H1 (cell line): ENCODE measurements around the gene FAT2. TPM values are rescaled to one million over a fixed set of nuclear protein-coding genes. Genes with fewer than 3 reads are reported as not detected.

ENCODE experiments used
- CTCF ChIA-PET: fragments of 300-600 bp; sonication (Branson Sonifier 250); formaldehyde crosslinking; loops from one replicate; lab custom pipeline; 2021; ENCODE audit not compliant: partially characterized antibody; lab: Charles Lee
- POLR2A ChIA-PET: fragments of 300-600 bp; sonication (Branson Sonifier 250); formaldehyde crosslinking; loops from one replicate; lab custom pipeline; 2021; ENCODE audit warnings: inconsistent platforms; ENCODE audit not compliant: partially characterized antibody; lab: Charles Lee
- DNase-seq, 2 experiments: peaks; one replicate each; pipeline versions ENCODE4 v3.0.0 to v3.0.0-alpha.2; 2010 to 2022; ENCODE audit warnings: low spot score in 2 of 2, low read depth in 1 of 2, mixed read lengths in 1 of 2
- FAIRE-seq: peaks from 2 replicates; lab custom pipeline; 2011; peaks lifted over from hg19 to GRCh38; lab: Jason Lieb, UNC
- H2AFZ ChIP-seq: 2 replicates; pipeline ENCODE4 v1.8.1; 2012; ENCODE audit warnings: low read length, inconsistent platforms
- H2AK5ac ChIP-seq: 2 replicates; pipeline ENCODE4 v1.6.1; 2013; ENCODE audit warnings: low read depth, low read length
- H2BK120ac ChIP-seq: replicated peaks from 2 replicates; pipeline ENCODE3; 2013; ENCODE audit warnings: low read depth, low read length, inconsistent platforms
- H2BK12ac ChIP-seq: 2 replicates; pipeline ENCODE4 v1.6.1; 2013; ENCODE audit warnings: low read depth, low read length
- H2BK15ac ChIP-seq: 2 replicates; pipeline ENCODE4 v1.6.1; 2013; ENCODE audit warnings: low read length
- H2BK20ac ChIP-seq: 2 replicates; pipeline ENCODE4 v1.6.1; 2013; ENCODE audit warnings: low read length
- H2BK5ac ChIP-seq: 2 replicates; pipeline ENCODE4 v1.6.1; 2013; ENCODE audit warnings: low read depth, low read length
- H3K14ac ChIP-seq: 2 replicates; pipeline ENCODE4 v1.6.1; 2013; ENCODE audit warnings: inconsistent platforms; ENCODE audit not compliant: insufficient read length
- H3K18ac ChIP-seq: 2 replicates; pipeline ENCODE4 v1.6.1; 2013; ENCODE audit warnings: low read length; ENCODE audit errors: extremely low read depth
- H3K23ac ChIP-seq: 2 replicates; pipeline ENCODE4 v1.6.1; 2013; ENCODE audit warnings: inconsistent platforms; ENCODE audit not compliant: insufficient read length
- H3K23me2 ChIP-seq: 2 replicates; pipeline ENCODE4 v1.6.1; 2013; ENCODE audit warnings: low read depth, low read length
- H3K27ac ChIP-seq: 2 replicates; pipeline ENCODE4 v1.6.1; 2011; ENCODE audit warnings: low read depth, low read length, inconsistent platforms
- H3K27me3 ChIP-seq, 4 experiments: replicated peaks in 1 of 4; 1 replicate in 1 of 4; 2 replicates in 3 of 4; pipeline versions ENCODE4 v1.6.1 to v1.8.1; 2011 to 2013; ENCODE audit warnings: low read length in 3 of 4, mild to moderate bottlenecking in 3 of 4, inconsistent platforms in 2 of 4, mixed read lengths in 2 of 4, moderate library complexity in 1 of 4; ENCODE audit not compliant: control insufficient read depth in 3 of 4, insufficient read depth in 3 of 4; ENCODE audit errors: extremely low read depth in 1 of 4
- H3K36me3 ChIP-seq, 4 experiments: 2 replicates each; pipeline versions ENCODE4 v1.6.1 to v1.8.1; 2011 to 2013; ENCODE audit warnings: mild to moderate bottlenecking in 4 of 4, low read length in 3 of 4, moderate library complexity in 2 of 4, control low read depth in 1 of 4, inconsistent platforms in 1 of 4; ENCODE audit not compliant: insufficient read depth in 4 of 4, control insufficient read depth in 2 of 4
- H3K4ac ChIP-seq: replicated peaks from 2 replicates; pipeline ENCODE3; 2013; ENCODE audit warnings: low read length, low read depth, mixed read lengths, inconsistent platforms; ENCODE audit not compliant: insufficient read length
- H3K4me1 ChIP-seq, 4 experiments: replicated peaks in 1 of 4; 1 replicate in 1 of 4; 2 replicates in 3 of 4; pipeline versions ENCODE4 v1.6.1 to v1.8.1; 2011 to 2013; ENCODE audit warnings: low read length in 3 of 4, inconsistent platforms in 2 of 4, mixed read lengths in 1 of 4; ENCODE audit not compliant: insufficient read depth in 4 of 4, control insufficient read depth in 3 of 4
- H3K4me2 ChIP-seq, 2 experiments: 2 replicates each; pipeline versions ENCODE4 v1.6.1 to v1.8.1; 2011 to 2013; ENCODE audit warnings: low read depth in 2 of 2, low read length in 2 of 2, control low read depth in 1 of 2, inconsistent platforms in 1 of 2, mild to moderate bottlenecking in 1 of 2; ENCODE audit not compliant: insufficient read depth in 1 of 2
- H3K4me3 ChIP-seq, 4 experiments: fragments of 200-600, 300-600 bp in 1 of 4; sonication (generic), shearing (Covaris generic), sonication (Bioruptor Twin) in 1 of 4; 2 replicates each; pipeline versions ENCODE4 v1.5.1 to v1.8.1; 2011 to 2016; ENCODE audit warnings: low read length in 4 of 4, low read depth in 3 of 4, control low read depth in 2 of 4, inconsistent platforms in 2 of 4, mild to moderate bottlenecking in 2 of 4, mixed read lengths in 1 of 4, moderate library complexity in 1 of 4; ENCODE audit not compliant: insufficient read depth in 2 of 4; ENCODE audit errors: extremely low read depth in 1 of 4
- H3K56ac ChIP-seq: replicated peaks from 2 replicates; pipeline ENCODE3; 2013; ENCODE audit warnings: low read depth, mild to moderate bottlenecking, mixed read lengths, low read length, inconsistent platforms; ENCODE audit not compliant: insufficient read length
- H3K79me1 ChIP-seq: 2 replicates; pipeline ENCODE4 v1.6.1; 2013; ENCODE audit warnings: low read depth, low read length, control low read depth
- H3K79me2 ChIP-seq, 2 experiments: 2 replicates each; pipeline versions ENCODE4 v1.6.1 to v1.8.1; 2012 to 2013; ENCODE audit warnings: low read length in 2 of 2, mild to moderate bottlenecking in 2 of 2, inconsistent platforms in 1 of 2; ENCODE audit not compliant: insufficient read depth in 2 of 2, control insufficient read depth in 1 of 2
- H3K9ac ChIP-seq, 4 experiments: replicated peaks in 1 of 4; 1 replicate in 1 of 4; 2 replicates in 3 of 4; pipeline versions ENCODE4 v1.6.1 to v1.8.1; 2011 to 2013; ENCODE audit warnings: low read depth in 3 of 4, low read length in 3 of 4, control low read depth in 2 of 4, mild to moderate bottlenecking in 2 of 4, moderate library complexity in 2 of 4, inconsistent platforms in 1 of 4; ENCODE audit errors: extremely low read depth in 1 of 4
- H3K9me3 ChIP-seq, 2 experiments: 2 replicates each; pipeline versions ENCODE4 v1.6.1 to v1.8.1; 2012 to 2013; ENCODE audit warnings: mild to moderate bottlenecking in 2 of 2, moderate library complexity in 2 of 2, control low read depth in 1 of 2, inconsistent platforms in 1 of 2, low read depth in 1 of 2, low read length in 1 of 2, mixed read lengths in 1 of 2; ENCODE audit not compliant: insufficient read depth in 2 of 2
- H4K20me1 ChIP-seq, 2 experiments: replicated peaks in 1 of 2; 2 replicates each; pipeline versions ENCODE3 to v1.8.1; 2011 to 2013; ENCODE audit warnings: inconsistent platforms in 2 of 2, low read length in 2 of 2, mild to moderate bottlenecking in 1 of 2; ENCODE audit not compliant: insufficient read depth in 2 of 2, control insufficient read depth in 1 of 2
- H4K5ac ChIP-seq: 2 replicates; pipeline ENCODE4 v1.6.1; 2013; ENCODE audit warnings: low read length, low read depth, mixed read lengths, inconsistent platforms; ENCODE audit not compliant: insufficient read length
- H4K8ac ChIP-seq: 2 replicates; pipeline ENCODE4 v1.8.0; 2013; ENCODE audit warnings: mild to moderate bottlenecking, moderate library complexity, low read length, inconsistent platforms; ENCODE audit not compliant: insufficient read depth; ENCODE audit errors: extremely low read depth
- H4K91ac ChIP-seq: replicated peaks from 2 replicates; pipeline ENCODE3; 2013; ENCODE audit warnings: low read length, mixed read lengths, inconsistent platforms; ENCODE audit not compliant: insufficient read length
- EP300 ChIP-seq, 2 experiments: IDR thresholded peaks; 1 replicate in 1 of 2; 2 replicates in 1 of 2; pipeline ENCODE4 v1.6.1; 2011 to 2012; ENCODE audit warnings: low read depth in 2 of 2, low read length in 2 of 2, mild to moderate bottlenecking in 2 of 2, borderline replicate concordance in 1 of 2, inconsistent platforms in 1 of 2, moderate library complexity in 1 of 2
- MAX ChIP-seq: IDR thresholded peaks from 2 replicates; pipeline ENCODE4 v1.6.1; 2012; ENCODE audit warnings: inconsistent platforms
- WGBS, 2 experiments: shearing (Covaris generic) in 1 of 2; methylation state at CpG; one replicate each; pipeline versions ENCODE4 v1.1.6 to v1.1.7; 2013 to 2015; ENCODE audit warnings: low lambda C conversion rate in 2 of 2, mixed read lengths in 2 of 2, inconsistent platforms in 1 of 2, low coverage in 1 of 2, missing lambda C conversion rate in 1 of 2; ENCODE audit not compliant: insufficient replicate concordance in 2 of 2, insufficient coverage in 1 of 2, insufficient read length in 1 of 2; ENCODE audit errors: extremely low coverage in 1 of 2, missing lambda C conversion rate in 1 of 2; 5-methylcytosine and 5-hydroxymethylcytosine counted together
- polyA plus RNA-seq, 7 experiments: library from polyadenylated mRNA; depleted of rRNA in 3 of 7; stranded (reverse) in 5 of 7; unstranded in 2 of 7; fragments of >200 nt in 5 of 7; fragments of 200-250 nt in 2 of 7; gene quantifications; 1 replicate in 5 of 7; 2 replicates in 1 of 7; 4 replicates in 1 of 7; pipeline versions ENCODE4 v1.2.1 to v1.2.3, GENCODE V29; 2011 to 2013; ENCODE audit warnings: missing spikeins in 2 of 7, mixed read lengths in 2 of 7
- total RNA-seq: library from RNA; stranded (reverse); fragmentation: NEBNext Ultra II Directional; extraction: Animal tissue kit (Norgen Biotek cat#: 25700); gene quantifications from 2 replicates; pipeline ENCODE4 v1.2.1, GENCODE V29; 2021

FAT2 gene
- total and polyA plus RNA-seq, 2 of the 8 experiments (the other 6 are each of a cell fraction or from before 2014, with no cell fraction given) = 0.12 to 0.30 TPM

- H2BK120ac ChIP-seq = no peak overlapping the region
- H3K4me1 ChIP-seq = peaks cover 0 to 6% (median 2%) of the 10 kb centered on the region in 4 experiments; a peak in 5 of 7 replicates
- no peak overlapping the region for H3K4me3 ChIP-seq
- no peak overlapping the region; a peak in 1 of 7 replicates for H3K9ac ChIP-seq
- no peak overlapping the region for H4K91ac ChIP-seq
- no peak overlapping the region for H3K4ac ChIP-seq
- no peak overlapping the region for H3K4me2 ChIP-seq
- H3K23ac ChIP-seq = no peak overlapping the region
- no peak overlapping the region for H2BK15ac ChIP-seq
- H3K27ac ChIP-seq = no peak overlapping the region
- no peaks in the 10 kb centered on the region for H3K36me3 ChIP-seq
- no peaks in the 10 kb centered on the region; the same call in 1 of the 2 replicates for H3K23me2 ChIP-seq
- H3K56ac ChIP-seq = no peak overlapping the region
- no peaks in the 10 kb centered on the region for H3K79me1 ChIP-seq
- no peak overlapping the region for H2BK5ac ChIP-seq
- H3K27me3 ChIP-seq = no peaks in the 10 kb centered on the region; a peak in 2 of 7 replicates
- no peak overlapping the region for H2AK5ac ChIP-seq
- H4K5ac ChIP-seq = no peak overlapping the region
- no peaks in the 10 kb centered on the region for H3K9me3 ChIP-seq
- no peak for FAIRE-seq
- H2BK12ac ChIP-seq = no peak overlapping the region
- H2BK20ac ChIP-seq = no peak overlapping the region
- H3K18ac ChIP-seq = no peak overlapping the region
- no peaks in the 10 kb centered on the region for H4K20me1 ChIP-seq
- H4K8ac ChIP-seq = no peak overlapping the region
- no peak overlapping the region for H2AFZ ChIP-seq
- H3K14ac ChIP-seq = no peak overlapping the region
- no peak for TF ChIP-seq MAX
- TF ChIP-seq EP300 (IDR thresholded peaks at IDR 0.05; ENCODE audit: borderline replicate concordance in 1 of 2, low read depth in 2 of 2, low read length in 2 of 2) = no peak
- TF ChIP-seq, all 59 proteins: peak for 0
- H3K79me2 ChIP-seq = no peaks in the 10 kb centered on the region
- DNase-seq = no peak
- POLR2A ChIA-PET = no interaction called here
- CTCF ChIA-PET = interaction anchor here (1.3 to 2.4 kb wide), 6 partner anchors 8 to 64 kb away, joined by 3 to 6 read pairs (median 4); no protein-coding TSS in a partner anchor
- WGBS, 2 experiments = 89% methylated on average over 5 of the region's 5 CpGs; no CpG with 5 or more reads in 1 of the 2 experiments
Observed at GRCh38 chr5:151587796-151588555, 3.2 kb downstream of the FAT2 start.
